ENCODE data around the gene FGF2.

FGF2 gene

GRCh38 chr4:122884499-122884898 lies 57.9 kb downstream of the FGF2 start:
- Histone ChIP-seq H3K4me1 (ENCODE audit: control insufficient read depth, insufficient read depth, low read length) (no peaks in the 10 kb centered on the region), H3K36me3 (ENCODE audit: control insufficient read depth in 2 of 2, insufficient read depth in 1 of 2, low read length in 2 of 2) (peaks cover 4 to 29% of the 10 kb centered on the region in 2 experiments; a peak in 2 of 3 replicates), H3K27ac (ENCODE audit: extremely low read depth, low read depth, low read length) (no peak overlapping the region), H3K4me3 (ENCODE audit: low read depth, low read length) (no peak overlapping the region), H3K9me3 (ENCODE audit: control insufficient read depth, insufficient read depth, low read depth, low read length) (no peaks in the 10 kb centered on the region)
- CTCF ChIA-PET: no interaction called here
- POLR2A ChIA-PET: no interaction called here
- TF ChIP-seq, protein P1, sequence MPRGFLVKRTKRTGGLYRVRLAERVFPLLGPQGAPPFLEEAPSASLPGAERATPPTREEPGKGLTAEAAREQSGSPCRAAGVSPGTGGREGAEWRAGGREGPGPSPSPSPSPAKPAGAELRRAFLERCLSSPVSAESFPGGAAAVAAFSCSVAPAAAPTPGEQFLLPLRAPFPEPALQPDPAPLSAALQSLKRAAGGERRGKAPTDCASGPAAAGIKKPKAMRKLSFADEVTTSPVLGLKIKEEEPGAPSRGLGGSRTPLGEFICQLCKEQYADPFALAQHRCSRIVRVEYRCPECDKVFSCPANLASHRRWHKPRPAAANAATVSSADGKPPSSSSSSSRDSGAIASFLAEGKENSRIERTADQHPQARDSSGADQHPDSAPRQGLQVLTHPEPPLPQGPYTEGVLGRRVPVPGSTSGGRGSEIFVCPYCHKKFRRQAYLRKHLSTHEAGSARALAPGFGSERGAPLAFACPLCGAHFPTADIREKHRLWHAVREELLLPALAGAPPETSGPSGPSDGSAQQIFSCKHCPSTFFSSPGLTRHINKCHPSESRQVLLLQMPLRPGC (tag by site-specific recombination; IDR thresholded peaks at IDR 0.05): no peak
- no peak for TF ChIP-seq KLF7 (tag by site-specific recombination; IDR thresholded peaks at IDR 0.05; ENCODE audit: borderline replicate concordance)
- TF ChIP-seq ZNF48 (tag by site-specific recombination; IDR thresholded peaks at IDR 0.05): no peak
- no peak for TF ChIP-seq YY2 (tag by site-specific recombination; IDR thresholded peaks at IDR 0.05)
- no peak for TF ChIP-seq ELK4 (IDR thresholded peaks at IDR 0.05; ENCODE audit: borderline replicate concordance, low read depth, low read length)
- no peak for TF ChIP-seq KLF9 (tag by site-specific recombination; IDR thresholded peaks at IDR 0.05; ENCODE audit: low read depth)
- TF ChIP-seq ZFP37 (tag by site-specific recombination; IDR thresholded peaks at IDR 0.05): no peak

GRCh38 chr4:122889726-122890125 lies 63.1 kb downstream of the FGF2 start:
- Histone ChIP-seq H3K27ac (ENCODE audit: extremely low read depth, low read depth, low read length) (no peak overlapping the region), H3K4me3 (ENCODE audit: low read depth, low read length) (no peak overlapping the region), H3K9me3 (ENCODE audit: control insufficient read depth, insufficient read depth, low read depth, low read length) (no peaks in the 10 kb centered on the region), H3K4me1 (ENCODE audit: control insufficient read depth, insufficient read depth, low read length) (no peaks in the 10 kb centered on the region), H3K36me3 (ENCODE audit: control insufficient read depth in 2 of 2, insufficient read depth in 1 of 2, low read length in 2 of 2) (peaks cover under 1 to 27% of the 10 kb centered on the region in 2 experiments; a peak in 2 of 3 replicates)
- TF ChIP-seq ZNF560 (tag by site-specific recombination; IDR thresholded peaks at IDR 0.05; ENCODE audit: borderline replicate concordance) (no peak), YY1 (tag by site-specific recombination; IDR thresholded peaks at IDR 0.05) (no peak), ZNF132 (tag by site-specific recombination; IDR thresholded peaks at IDR 0.05; ENCODE audit: borderline replicate concordance) (no peak), ELK4 (IDR thresholded peaks at IDR 0.05; ENCODE audit: borderline replicate concordance, low read depth, low read length) (no peak)
- TF ChIP-seq, protein P2, sequence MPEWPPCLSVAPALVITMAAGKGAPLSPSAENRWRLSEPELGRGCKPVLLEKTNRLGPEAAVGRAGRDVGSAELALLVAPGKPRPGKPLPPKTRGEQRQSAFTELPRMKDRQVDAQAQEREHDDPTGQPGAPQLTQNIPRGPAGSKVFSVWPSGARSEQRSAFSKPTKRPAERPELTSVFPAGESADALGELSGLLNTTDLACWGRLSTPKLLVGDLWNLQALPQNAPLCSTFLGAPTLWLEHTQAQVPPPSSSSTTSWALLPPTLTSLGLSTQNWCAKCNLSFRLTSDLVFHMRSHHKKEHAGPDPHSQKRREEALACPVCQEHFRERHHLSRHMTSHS (tag by site-specific recombination; IDR thresholded peaks at IDR 0.05): no peak
- CTCF ChIA-PET: no interaction called here
- POLR2A ChIA-PET: no interaction called here

- Histone ChIP-seq H3K9me3 (ENCODE audit: control insufficient read depth, insufficient read depth, low read depth, low read length) (no peaks in the 10 kb centered on the region), H3K27ac (ENCODE audit: extremely low read depth, low read depth, low read length) (no peak overlapping the region), H3K4me1 (ENCODE audit: control insufficient read depth, insufficient read depth, low read length) (no peaks in the 10 kb centered on the region), H3K36me3 (ENCODE audit: control insufficient read depth in 2 of 2, insufficient read depth in 1 of 2, low read length in 2 of 2) (peaks cover 0 to 26% of the 10 kb centered on the region in 2 experiments; a peak in 1 of 3 replicates), H3K4me3 (ENCODE audit: low read depth, low read length) (no peak overlapping the region)
- ChIA-PET CTCF (no interaction called here), POLR2A (no interaction called here)
- TF ChIP-seq, protein P3, sequence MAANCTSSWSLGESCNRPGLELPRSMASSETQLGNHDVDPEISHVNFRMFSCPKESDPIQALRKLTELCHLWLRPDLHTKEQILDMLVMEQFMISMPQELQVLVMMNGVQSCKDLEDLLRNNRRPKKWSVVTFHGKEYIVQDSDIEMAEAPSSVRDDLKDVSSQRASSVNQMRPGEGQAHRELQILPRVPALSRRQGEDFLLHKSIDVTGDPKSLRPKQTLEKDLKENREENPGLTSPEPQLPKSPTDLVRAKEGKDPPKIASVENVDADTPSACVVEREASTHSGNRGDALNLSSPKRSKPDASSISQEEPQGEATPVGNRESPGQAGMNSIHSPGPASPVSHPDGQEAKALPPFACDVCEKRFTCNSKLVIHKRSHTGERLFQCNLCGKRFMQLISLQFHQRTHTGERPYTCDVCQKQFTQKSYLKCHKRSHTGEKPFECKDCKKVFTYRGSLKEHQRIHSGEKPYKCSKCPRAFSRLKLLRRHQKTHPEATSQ (tag by site-specific recombination; IDR thresholded peaks at IDR 0.05): no peak
- TF ChIP-seq BCL6B (tag by site-specific recombination; IDR thresholded peaks at IDR 0.05) (no peak), ZNF707 (tag by site-specific recombination; IDR thresholded peaks at IDR 0.05) (no peak), ZNF747 (tag by site-specific recombination; IDR thresholded peaks at IDR 0.05) (no peak), ZNF549 (tag by site-specific recombination; IDR thresholded peaks at IDR 0.05) (no peak), BCL11B (tag by site-specific recombination; IDR thresholded peaks at IDR 0.05; ENCODE audit: low read depth) (no peak), RBAK (tag by site-specific recombination; IDR thresholded peaks at IDR 0.05) (no peak), KLF7 (tag by site-specific recombination; IDR thresholded peaks at IDR 0.05; ENCODE audit: borderline replicate concordance) (no peak), ZBTB21 (tag by site-specific recombination; IDR thresholded peaks at IDR 0.05) (no peak)
Measured at GRCh38 chr4:122890147-122890795, 63.6 kb downstream of the FGF2 start.

Measured in HEK293 (cell line).